ENCODE results near the gene SDCCAG8.

The SDCCAG8 gene

GRCh38 chr1:243495442-243496186 is 239.8 kb downstream of the SDCCAG8 start:
- no peak overlapping the region for H3K27ac ChIP-seq
- TF ChIP-seq ZFX (IDR thresholded peaks at IDR 0.05) (no peak), CTCF (conservative IDR thresholded peaks at IDR 0.05) (no peak)

GRCh38 chr1:243496187-243496646 is 240.4 kb downstream of the SDCCAG8 start:
- TF ChIP-seq ZFX (IDR thresholded peaks at IDR 0.05): no peak
- no peak for TF ChIP-seq CTCF (conservative IDR thresholded peaks at IDR 0.05)
- no peak overlapping the region for H3K27ac ChIP-seq

GRCh38 chr1:243496806-243497205 is 241.0 kb downstream of the SDCCAG8 start:
- no peak for TF ChIP-seq ZFX (IDR thresholded peaks at IDR 0.05)
- no peak for TF ChIP-seq CTCF (conservative IDR thresholded peaks at IDR 0.05)

GRCh38 chr1:243497939-243498681 is 242.3 kb downstream of the SDCCAG8 start:
- no peak for TF ChIP-seq CTCF (conservative IDR thresholded peaks at IDR 0.05)
- TF ChIP-seq ZFX (IDR thresholded peaks at IDR 0.05): no peak

More at GRCh38 chr1:243496806-243497205, 241.0 kb downstream of the SDCCAG8 start:
- no peak overlapping the region for H3K27ac ChIP-seq

GRCh38 chr1:243499248-243499647 is 243.4 kb downstream of the SDCCAG8 start:
- TF ChIP-seq ZFX (IDR thresholded peaks at IDR 0.05) (no peak), CTCF (conservative IDR thresholded peaks at IDR 0.05) (no peak)
- H3K27ac ChIP-seq: no peak overlapping the region

More at GRCh38 chr1:243497939-243498681, 242.3 kb downstream of the SDCCAG8 start:
- no peak overlapping the region for H3K27ac ChIP-seq

GRCh38 chr1:243499711-243500110 is 243.9 kb downstream of the SDCCAG8 start:
- H3K27ac ChIP-seq: no peak overlapping the region
- TF ChIP-seq ZFX (IDR thresholded peaks at IDR 0.05) (no peak), CTCF (conservative IDR thresholded peaks at IDR 0.05) (no peak)

GRCh38 chr1:243500512-243500911 is 244.7 kb downstream of the SDCCAG8 start:
- H3K27ac ChIP-seq: no peak overlapping the region
- TF ChIP-seq ZFX (IDR thresholded peaks at IDR 0.05): no peak
- TF ChIP-seq CTCF (conservative IDR thresholded peaks at IDR 0.05): no peak

Data from C4-2B (cell line).